Spleen (tissue), 11 donors: ENCODE measurements around the gene HTR3B. TPM values are rescaled to one million over a fixed set of nuclear protein-coding genes. Genes with fewer than 3 reads are reported as not detected.
"Not testable (repeated sequence)": the region's sequence is repeated elsewhere in the genome, so short reads cannot be mapped to it uniquely, and the experiment has no call there.

Experiments used
- DNase-seq: peaks from one replicate; pipeline ENCODE4 v3.0.0-alpha.2; 2020
- H3K27ac ChIP-seq, 8 donors: fragments of 200-600 bp; sonication (generic) in 7 of 8; 1 replicate in 4 of 8; 2 replicates in 4 of 8; pipeline versions ENCODE4 v1.5.0 to v1.8.0; 2016 to 2021; ENCODE audit warnings: inconsistent platforms in 4 of 8, mild to moderate bottlenecking in 4 of 8, moderate library complexity in 1 of 8
- H3K27me3 ChIP-seq, 7 donors: fragments of 200-600 bp; sonication (generic) in 6 of 7; replicated peaks in 1 of 7; 1 replicate in 4 of 7; 2 replicates in 3 of 7; pipeline versions ENCODE4 v1.5.0 to v1.8.0; 2016 to 2021; ENCODE audit warnings: inconsistent platforms in 3 of 7, mild to moderate bottlenecking in 1 of 7
- H3K36me3 ChIP-seq, 6 donors: fragments of 200-600 bp; sonication (generic) in 5 of 6; 1 replicate in 4 of 6; 2 replicates in 2 of 6; pipeline versions ENCODE4 v1.5.0 to v1.8.0; 2016 to 2021; ENCODE audit warnings: inconsistent platforms in 2 of 6
- H3K4me1 ChIP-seq, 6 donors: fragments of 200-600 bp; sonication (generic) in 5 of 6; 1 replicate in 3 of 6; 2 replicates in 3 of 6; pipeline versions ENCODE4 v1.5.0 to v1.8.0; 2016 to 2021; ENCODE audit warnings: inconsistent platforms in 3 of 6
- H3K4me3 ChIP-seq, 8 donors: fragments of 200-600 bp; sonication (generic) in 7 of 8; 1 replicate in 4 of 8; 2 replicates in 4 of 8; pipeline versions ENCODE4 v1.5.0 to v1.8.0; 2016 to 2021; ENCODE audit warnings: inconsistent platforms in 4 of 8, mild to moderate bottlenecking in 4 of 8, moderate library complexity in 2 of 8
- H3K9me3 ChIP-seq, 8 donors: fragments of 200-600 bp; sonication (generic) in 7 of 8; 1 replicate in 4 of 8; 2 replicates in 4 of 8; pipeline versions ENCODE4 v1.5.0 to v1.8.0; 2016 to 2021; ENCODE audit warnings: inconsistent platforms in 4 of 8
- POLR2A ChIP-seq, 3 donors: fragments of 450-650 bp; IDR thresholded peaks; one replicate each; pipeline ENCODE4 v1.5.1; 2017; ENCODE audit warnings: antibody characterized with exemption in 3 of 3, mild to moderate bottlenecking in 1 of 3
- POLR2AphosphoS5 ChIP-seq, 3 donors: sonication (generic); formaldehyde crosslinking; IDR thresholded peaks; one replicate each; pipeline ENCODE4 v1.5.1; 2017; ENCODE audit warnings: antibody characterized with exemption in 3 of 3
- WGBS, 5 donors: extraction: QIAGEN DNeasy Blood & Tissue Kit in 3 of 5; methylation state at CpG; one replicate each; pipeline versions ENCODE4 v1.1.5 to v1.1.7; 2013 to 2018; 5-methylcytosine and 5-hydroxymethylcytosine counted together
- intact Hi-C: fragments of 100-400 bp; cut with DNase I; formaldehyde crosslinking; loops from one replicate; pipeline ENCODE4 v1.15.0; 2023; ENCODE audit warnings: low total_unique reads
- polyA plus RNA-seq, 3 donors: library from polyadenylated mRNA; stranded (reverse); fragments of 200-250 nt; gene quantifications; one replicate each; pipeline ENCODE4 v1.2.1, GENCODE V29; 2013
- total RNA-seq, 7 donors: library from RNA; depleted of rRNA in 3 of 7; stranded (reverse); fragments of >200 nt in 3 of 7; fragmentation: NEBNext Ultra II Directional in 4 of 7; extraction: Animal tissue kit (Norgen Biotek cat#: 25700) in 4 of 7; gene quantifications; one replicate each; pipeline versions ENCODE4 v1.1.0 to v1.2.1, GENCODE V29; 2016 to 2021
- TF ChIP-seq, protein P1 (sequence below), 11 experiments: fragments of 200-600 bp in 7 of 11; fragments of 450-650 bp in 4 of 11; sonication (generic) in 4 of 11; IDR thresholded peaks in 8 of 11; conservative IDR thresholded peaks in 3 of 11; 1 replicate in 7 of 11; 2 replicates in 4 of 11; pipeline versions ENCODE4 v1.4.0 to v1.8.0; 2016 to 2021; ENCODE audit warnings: antibody characterized with exemption in 11 of 11, inconsistent platforms in 4 of 11, mild to moderate bottlenecking in 1 of 11
- donor health status: healthy with polysubstance abuse.
- donor health status: DM: no; HTN: no; CAD: no; lungs with moderate emphysema.
- donor health status: DM: no; HTN: no; CAD: no.
- donor health status: Bipolar disorder and iron deficiency.
- donor health status: healthy.
- donor health status: DM: no; HTN: no; CAD: no.
- donor health status: DM: yes; HTN: yes; CAD: no.

Gene HTR3B
- total and polyA plus RNA-seq, 10 donors: not detected

GRCh38 chr11:113908098-113908497, 3.5 kb downstream of the HTR3B start:
- TF ChIP-seq POLR2AphosphoS5 (IDR thresholded peaks at IDR 0.05) (no peak), POLR2A (IDR thresholded peaks at IDR 0.05) (no peak)
- TF ChIP-seq, protein P1, sequence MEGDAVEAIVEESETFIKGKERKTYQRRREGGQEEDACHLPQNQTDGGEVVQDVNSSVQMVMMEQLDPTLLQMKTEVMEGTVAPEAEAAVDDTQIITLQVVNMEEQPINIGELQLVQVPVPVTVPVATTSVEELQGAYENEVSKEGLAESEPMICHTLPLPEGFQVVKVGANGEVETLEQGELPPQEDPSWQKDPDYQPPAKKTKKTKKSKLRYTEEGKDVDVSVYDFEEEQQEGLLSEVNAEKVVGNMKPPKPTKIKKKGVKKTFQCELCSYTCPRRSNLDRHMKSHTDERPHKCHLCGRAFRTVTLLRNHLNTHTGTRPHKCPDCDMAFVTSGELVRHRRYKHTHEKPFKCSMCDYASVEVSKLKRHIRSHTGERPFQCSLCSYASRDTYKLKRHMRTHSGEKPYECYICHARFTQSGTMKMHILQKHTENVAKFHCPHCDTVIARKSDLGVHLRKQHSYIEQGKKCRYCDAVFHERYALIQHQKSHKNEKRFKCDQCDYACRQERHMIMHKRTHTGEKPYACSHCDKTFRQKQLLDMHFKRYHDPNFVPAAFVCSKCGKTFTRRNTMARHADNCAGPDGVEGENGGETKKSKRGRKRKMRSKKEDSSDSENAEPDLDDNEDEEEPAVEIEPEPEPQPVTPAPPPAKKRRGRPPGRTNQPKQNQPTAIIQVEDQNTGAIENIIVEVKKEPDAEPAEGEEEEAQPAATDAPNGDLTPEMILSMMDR (IDR thresholded peaks at IDR 0.05 in 8 of 11, conservative IDR thresholded peaks at IDR 0.05 in 3 of 11): no peak
- 72 to 83% (median 75%) methylated on average over 9 of the region's 9 CpGs for WGBS, 5 donors
- Histone ChIP-seq H3K9me3 (no peaks in the 10 kb centered on the region), H3K27ac (no peak overlapping the region), H3K27me3 (no peaks in the 10 kb centered on the region), H3K4me1 (no peaks in the 10 kb centered on the region), H3K36me3 (no peaks in the 10 kb centered on the region), H3K4me3 (no peak overlapping the region)
- intact Hi-C loops: no loop called here
- no peak for DNase-seq

- H3K4me1 ChIP-seq, H3K4me3 ChIP-seq, H3K36me3 ChIP-seq, H3K27ac ChIP-seq, DNase-seq, H3K9me3 ChIP-seq, intact Hi-C loops, H3K27me3 ChIP-seq: not testable (repeated sequence)
- WGBS, 5 donors: 88 to 96% (median 95%) methylated on average over 9 of the region's 9 CpGs
These were observed 6.9 kb downstream of the HTR3B start for GRCh38 chr11:113911491-113911890.

DNA sequence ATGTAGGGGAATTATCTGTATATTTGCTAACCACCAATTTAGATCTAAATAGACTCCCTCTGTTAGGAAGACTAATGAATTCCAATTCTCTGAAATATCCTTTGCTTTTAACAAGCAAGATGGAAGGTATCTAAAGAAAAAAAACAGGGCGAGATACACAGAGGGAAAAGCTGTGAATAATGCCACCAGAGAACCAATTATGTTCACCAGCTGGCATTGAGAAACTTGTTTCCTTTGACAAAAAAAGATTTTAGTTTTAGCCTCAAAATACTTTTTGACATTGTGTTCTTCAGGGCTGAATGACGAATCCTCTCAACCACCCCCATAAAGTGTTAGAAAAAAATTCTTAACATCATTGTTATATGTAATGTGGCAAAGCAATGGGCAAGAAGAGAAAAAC, 19.0 kb downstream of the HTR3B start:
- Histone ChIP-seq H3K27me3 (peaks cover 0 to 17% (median 0%) of the 10 kb centered on the region in 7 donors), H3K36me3 (no peaks in the 10 kb centered on the region), H3K9me3 (no peaks in the 10 kb centered on the region), H3K4me1 (no peaks in the 10 kb centered on the region), H3K27ac (no peak overlapping the region), H3K4me3 (no peak overlapping the region)
- intact Hi-C loops: no loop called here
- WGBS, 5 donors: 80 to 89% (median 87%) methylated on average over 2 of the region's 2 CpGs
- DNase-seq: no peak
- TF ChIP-seq POLR2A (IDR thresholded peaks at IDR 0.05) (no peak), POLR2AphosphoS5 (IDR thresholded peaks at IDR 0.05) (no peak)
- TF ChIP-seq, protein P1 (IDR thresholded peaks at IDR 0.05 in 8 of 11, conservative IDR thresholded peaks at IDR 0.05 in 3 of 11): no peak

DNA sequence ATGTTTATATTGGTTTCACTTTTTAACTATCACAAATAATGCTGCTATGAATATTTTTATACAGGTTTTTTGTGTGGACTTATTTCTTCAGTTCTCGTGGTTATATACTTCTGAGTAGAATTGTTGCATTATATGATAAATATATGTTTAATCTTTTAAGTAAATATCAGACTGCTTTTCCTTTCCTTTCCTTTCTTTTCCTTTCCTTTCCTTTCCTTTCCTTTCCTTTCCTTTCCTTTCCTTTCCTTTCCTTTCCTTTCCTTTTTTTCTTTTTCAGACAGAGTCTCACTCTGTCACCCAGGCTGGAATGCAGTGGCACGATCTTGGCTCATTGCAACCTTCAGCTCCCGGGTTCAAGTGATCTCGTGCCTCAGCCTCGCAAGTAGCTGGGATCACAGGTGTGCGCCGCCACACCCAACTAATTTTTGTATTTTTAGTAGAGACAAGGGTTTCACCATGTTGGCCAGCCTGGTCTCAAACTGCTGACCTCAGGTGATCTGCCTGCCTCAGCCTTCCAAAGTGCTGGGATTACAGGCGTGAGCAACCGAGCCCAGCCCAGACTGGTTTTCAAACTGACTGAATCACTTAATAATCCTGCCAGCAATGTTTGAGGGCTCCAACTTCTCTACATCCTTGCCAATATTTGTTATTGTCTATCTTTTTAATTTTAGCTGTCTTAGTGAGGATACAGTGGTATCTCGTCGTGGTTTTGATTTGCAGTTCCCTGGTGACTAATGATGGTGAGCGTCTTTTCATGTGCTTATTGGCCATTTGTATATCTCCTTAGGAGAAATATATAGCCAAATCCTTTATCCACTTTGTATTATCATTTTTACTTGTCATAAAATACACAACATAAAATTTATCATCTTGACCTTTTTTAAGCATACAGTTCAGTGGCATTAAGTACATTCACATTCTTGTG, 21.9 kb downstream of the HTR3B start:
- Histone ChIP-seq H3K4me1 (no peaks in the 10 kb centered on the region), H3K4me3 (no peak overlapping the region), H3K27ac (no peak overlapping the region), H3K27me3 (peaks cover 0 to 9% (median 0%) of the 10 kb centered on the region in 7 donors), H3K36me3 (no peaks in the 10 kb centered on the region), H3K9me3 (no peaks in the 10 kb centered on the region)
- TF ChIP-seq, protein P1 (IDR thresholded peaks at IDR 0.05 in 8 of 11, conservative IDR thresholded peaks at IDR 0.05 in 3 of 11): no peak
- no peak for TF ChIP-seq POLR2AphosphoS5 (IDR thresholded peaks at IDR 0.05)
- TF ChIP-seq POLR2A (IDR thresholded peaks at IDR 0.05): no peak
- intact Hi-C loops: no loop called here
- no peak for DNase-seq
- 77 to 88% (median 85%) methylated on average over 12 of the region's 12 CpGs for WGBS, 5 donors
